Right lobe of liver (tissue), 4 donors: ENCODE data around the gene HIF3A.

Experiments used
- CTCF ChIP-seq, 4 donors: fragments of 200-600 bp in 3 of 4; fragments of 450-650 bp in 1 of 4; IDR thresholded peaks; one replicate each; pipeline versions ENCODE4 v1.5.1 to v1.8.0; 2016 to 2022; ENCODE audit warnings: antibody characterized with exemption in 4 of 4, mild to moderate bottlenecking in 2 of 4
- POLR2A ChIP-seq: fragments of 450-650 bp; IDR thresholded peaks from one replicate; pipeline ENCODE4 v1.6.1; 2017; ENCODE audit warnings: antibody characterized with exemption, mild to moderate bottlenecking
- donor health status: DM: no; HTN: no; CAD: no.
- donor health status: DM: no; HTN: no; CAD: no.
- donor health status: DM: no; HTN: yes; CAD: no.

GRCh38 chr19:46367426-46367825 is 70.6 kb downstream of the HIF3A start:
- TF ChIP-seq CTCF (IDR thresholded peaks at IDR 0.05) (no peak), POLR2A (no peak)
